DOHH2 (cell line): Measurements from ENCODE around the gene C1orf159.

Experiments
- H3F3A ChIP-seq: fragments of 200-600 bp; sonication (generic), shearing (Covaris generic); 2 replicates; pipeline ENCODE4 v1.6.0; 2016; ENCODE audit warnings: antibody characterized with exemption, mild to moderate bottlenecking; ENCODE audit not compliant: control insufficient read depth, insufficient read depth
- H3K27ac ChIP-seq: fragments of 200-600 bp; sonication (generic); 2 replicates; pipeline ENCODE4 v1.5.1; 2014; ENCODE audit warnings: low read depth, mild to moderate bottlenecking, low read length, moderate library complexity
- H3K27me3 ChIP-seq: fragments of 200-600 bp; sonication (generic); 2 replicates; pipeline ENCODE4 v1.6.1; 2014; ENCODE audit warnings: mild to moderate bottlenecking, low read length, mixed read lengths; ENCODE audit not compliant: control insufficient read depth
- H3K36me3 ChIP-seq: fragments of 200-600 bp; sonication (generic); 2 replicates; pipeline ENCODE4 v1.6.1; 2014; ENCODE audit warnings: mild to moderate bottlenecking, low read length, moderate library complexity, mixed read lengths; ENCODE audit not compliant: control insufficient read depth
- H3K4me1 ChIP-seq: fragments of 200-600 bp; sonication (generic); 2 replicates; pipeline ENCODE4 v1.6.1; 2014; ENCODE audit warnings: mild to moderate bottlenecking, low read length, mixed read lengths; ENCODE audit not compliant: control insufficient read depth
- H3K4me2 ChIP-seq: fragments of 200-600 bp; sonication (generic); 2 replicates; pipeline ENCODE4 v1.6.0; 2014; ENCODE audit warnings: mild to moderate bottlenecking, low read length, moderate library complexity
- H3K4me3 ChIP-seq: fragments of 200-600 bp; sonication (generic); 2 replicates; pipeline ENCODE4 v1.5.1; 2014; ENCODE audit warnings: mild to moderate bottlenecking, low read length, mixed read lengths
- H3K79me2 ChIP-seq: fragments of 200-600 bp; sonication (generic); 2 replicates; pipeline ENCODE4 v1.6.1; 2014; ENCODE audit warnings: mild to moderate bottlenecking, low read length, mixed read lengths; ENCODE audit not compliant: control insufficient read depth
- H3K9me2 ChIP-seq: fragments of 200-600 bp; sonication (generic); replicated peaks from 2 replicates; pipeline ENCODE4 v1.6.1; 2014; ENCODE audit warnings: mild to moderate bottlenecking, low read length, mixed read lengths; ENCODE audit not compliant: control insufficient read depth
- H3K9me3 ChIP-seq: fragments of 200-600 bp; sonication (generic); 2 replicates; pipeline ENCODE4 v1.6.1; 2014; ENCODE audit warnings: antibody characterized with exemption, low read length, mixed read lengths; ENCODE audit not compliant: control insufficient read depth, insufficient read depth
- H4K20me1 ChIP-seq: fragments of 200-600 bp; sonication (generic); 2 replicates; pipeline ENCODE4 v1.6.0; 2014; ENCODE audit warnings: low read depth, mild to moderate bottlenecking, antibody characterized with exemption, low read length, moderate library complexity; ENCODE audit not compliant: control insufficient read depth, insufficient read depth
- EZH2phosphoT487 ChIP-seq: fragments of 200-600 bp; sonication (generic); IDR thresholded peaks from 2 replicates; pipeline ENCODE4 v1.6.1; 2017; ENCODE audit warnings: borderline replicate concordance, mild to moderate bottlenecking, antibody characterized with exemption, low read length, moderate library complexity, mixed read lengths
- TF ChIP-seq, protein P1 (sequence below): fragments of 200-600 bp; sonication (generic); IDR thresholded peaks from one replicate; pipeline ENCODE4 v1.5.1; 2014; ENCODE audit warnings: antibody characterized with exemption, mild to moderate bottlenecking, low read depth, low read length; ENCODE audit not compliant: poor library complexity, severe bottlenecking

Gene C1orf159

DNA sequence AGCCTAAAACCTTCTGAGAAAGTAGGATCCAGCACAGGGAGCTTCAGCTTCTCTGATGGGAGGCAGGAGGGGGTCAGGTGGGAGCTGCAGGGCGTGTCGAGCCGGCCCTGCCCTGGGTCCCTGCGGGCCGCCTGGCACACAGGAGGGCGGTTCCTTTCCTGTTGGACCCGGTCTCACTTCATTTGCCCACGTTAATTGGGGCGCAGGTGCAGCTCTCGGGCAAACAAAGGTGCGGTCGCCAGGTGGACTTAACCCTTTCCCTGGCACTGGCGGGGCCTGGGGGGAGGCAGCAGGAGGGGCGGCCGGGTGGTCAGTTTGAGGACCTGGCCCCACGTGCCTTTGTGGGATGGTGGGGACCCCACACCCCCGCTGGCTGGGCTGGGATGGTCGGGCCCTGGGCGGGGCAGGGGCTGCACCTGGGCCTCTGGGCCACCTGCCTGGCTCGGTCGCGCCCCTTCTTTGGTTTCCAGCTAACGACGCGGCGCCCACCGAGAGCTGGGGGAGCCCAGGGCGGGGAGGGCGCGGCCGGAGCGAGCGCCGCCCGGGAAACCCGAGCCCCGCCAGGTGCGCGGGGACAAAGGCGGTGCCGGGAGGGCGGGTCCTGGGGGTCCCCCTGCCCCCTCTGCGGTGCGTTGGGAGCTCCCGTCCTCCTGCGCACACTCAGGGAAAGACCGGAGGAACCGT is 20.8 kb upstream of the C1orf159 start:
- Histone ChIP-seq H3K27me3 (peaks cover 14% of the 10 kb centered on the region), H3K4me3 (peak overlapping the region; percentile 40), H3K4me1 (peaks cover 25% of the 10 kb centered on the region), H3K4me2 (peak overlapping the region; percentile 70), H4K20me1 (no peaks in the 10 kb centered on the region), H3K9me2 (no peaks in the 10 kb centered on the region), H3K36me3 (no peaks in the 10 kb centered on the region), H3K27ac (no peak overlapping the region), H3F3A (no peaks in the 10 kb centered on the region), H3K79me2 (no peaks in the 10 kb centered on the region), H3K9me3 (no peaks in the 10 kb centered on the region)
- TF ChIP-seq, protein P1, sequence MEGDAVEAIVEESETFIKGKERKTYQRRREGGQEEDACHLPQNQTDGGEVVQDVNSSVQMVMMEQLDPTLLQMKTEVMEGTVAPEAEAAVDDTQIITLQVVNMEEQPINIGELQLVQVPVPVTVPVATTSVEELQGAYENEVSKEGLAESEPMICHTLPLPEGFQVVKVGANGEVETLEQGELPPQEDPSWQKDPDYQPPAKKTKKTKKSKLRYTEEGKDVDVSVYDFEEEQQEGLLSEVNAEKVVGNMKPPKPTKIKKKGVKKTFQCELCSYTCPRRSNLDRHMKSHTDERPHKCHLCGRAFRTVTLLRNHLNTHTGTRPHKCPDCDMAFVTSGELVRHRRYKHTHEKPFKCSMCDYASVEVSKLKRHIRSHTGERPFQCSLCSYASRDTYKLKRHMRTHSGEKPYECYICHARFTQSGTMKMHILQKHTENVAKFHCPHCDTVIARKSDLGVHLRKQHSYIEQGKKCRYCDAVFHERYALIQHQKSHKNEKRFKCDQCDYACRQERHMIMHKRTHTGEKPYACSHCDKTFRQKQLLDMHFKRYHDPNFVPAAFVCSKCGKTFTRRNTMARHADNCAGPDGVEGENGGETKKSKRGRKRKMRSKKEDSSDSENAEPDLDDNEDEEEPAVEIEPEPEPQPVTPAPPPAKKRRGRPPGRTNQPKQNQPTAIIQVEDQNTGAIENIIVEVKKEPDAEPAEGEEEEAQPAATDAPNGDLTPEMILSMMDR: no peak
- no peak for TF ChIP-seq EZH2phosphoT487

DNA sequence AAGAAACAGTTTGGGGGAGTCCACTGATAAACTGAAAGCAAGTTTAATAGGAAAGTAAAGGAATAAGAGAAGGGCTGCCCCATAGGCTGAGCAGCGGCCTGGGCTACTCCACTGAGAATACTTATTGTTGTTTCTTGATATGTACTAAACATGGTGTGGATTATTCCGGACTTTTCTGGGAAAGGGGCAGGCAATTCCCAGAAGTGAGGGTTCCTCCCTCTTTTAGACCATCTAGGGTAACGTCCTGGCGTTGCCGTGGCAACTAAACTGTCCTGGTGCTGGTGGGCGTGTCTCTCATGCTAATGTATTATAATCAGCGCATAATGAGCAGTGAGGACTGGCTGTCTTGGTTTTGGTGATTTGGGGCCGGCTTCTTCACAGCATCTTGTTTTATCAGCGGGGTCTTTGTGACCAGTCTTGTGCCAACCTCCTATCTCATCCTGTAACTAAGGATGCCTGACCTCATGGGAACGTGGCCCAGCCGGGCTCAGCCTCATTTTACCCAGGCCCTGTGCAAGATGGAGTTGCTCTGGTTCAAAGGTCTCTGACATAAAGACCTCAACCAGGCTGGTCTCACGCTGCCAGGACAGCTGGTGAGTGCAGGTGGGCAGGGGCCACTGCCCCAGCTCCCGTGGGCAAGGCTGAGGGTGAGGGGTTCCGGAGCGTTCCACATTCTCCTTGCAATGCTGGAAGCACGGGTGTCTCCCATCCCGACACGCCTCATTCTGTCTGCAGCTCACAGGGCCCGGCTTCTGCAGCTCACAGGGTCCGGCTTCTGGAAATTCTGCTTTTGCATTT is 19.6 kb upstream of the C1orf159 start:
- Histone ChIP-seq H3K4me3 (no peak overlapping the region), H3K4me1 (peaks cover 25% of the 10 kb centered on the region), H3F3A (no peaks in the 10 kb centered on the region), H3K27ac (no peak overlapping the region), H3K9me3 (no peaks in the 10 kb centered on the region), H3K4me2 (no peak overlapping the region), H3K36me3 (no peaks in the 10 kb centered on the region), H3K79me2 (no peaks in the 10 kb centered on the region), H3K27me3 (peaks cover 14% of the 10 kb centered on the region), H3K9me2 (no peaks in the 10 kb centered on the region), H4K20me1 (no peaks in the 10 kb centered on the region)
- TF ChIP-seq, protein P1: no peak
- TF ChIP-seq EZH2phosphoT487: no peak

DNA sequence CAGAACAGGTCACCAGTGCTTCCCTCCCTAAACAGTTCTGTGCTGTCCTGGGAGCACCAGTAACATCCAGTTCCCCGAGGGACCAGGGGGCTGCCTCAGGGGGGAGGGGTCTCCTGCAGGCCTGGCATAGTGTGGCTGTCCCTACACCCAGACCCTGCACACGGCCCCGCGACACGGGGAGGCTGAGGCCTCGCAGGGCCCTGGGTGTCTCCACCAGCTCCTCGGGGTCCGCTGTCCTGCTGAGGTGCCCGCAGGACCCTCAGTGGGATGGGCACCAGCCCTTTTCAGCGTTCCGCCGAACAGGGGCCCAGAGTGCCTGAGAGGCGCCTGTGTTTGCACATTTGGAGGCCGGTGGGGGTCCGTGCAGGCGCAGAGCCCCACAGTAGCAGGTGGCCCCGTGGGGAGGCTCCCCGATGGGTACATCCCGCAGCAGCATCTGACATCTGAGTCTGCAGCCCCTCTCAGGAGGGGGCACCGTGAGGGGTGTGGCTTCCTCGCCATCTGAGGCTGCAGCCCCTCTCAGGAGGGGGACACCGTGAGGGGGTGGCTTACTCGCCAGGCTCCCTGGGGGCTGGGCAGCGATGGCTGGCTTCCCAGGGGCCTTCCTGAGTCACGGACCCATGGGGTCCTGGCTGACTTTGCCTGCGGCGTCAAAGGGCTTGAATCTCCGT is 18.5 kb upstream of the C1orf159 start:
- no peaks in the 10 kb centered on the region for H3K36me3 ChIP-seq
- H3K4me1 ChIP-seq: peaks cover 25% of the 10 kb centered on the region
- no peak overlapping the region for H3K27ac ChIP-seq
- no peaks in the 10 kb centered on the region for H3F3A ChIP-seq
- H3K9me3 ChIP-seq: no peaks in the 10 kb centered on the region
- H3K4me2 ChIP-seq: no peak overlapping the region
- no peaks in the 10 kb centered on the region for H3K79me2 ChIP-seq
- peaks cover 14% of the 10 kb centered on the region for H3K27me3 ChIP-seq
- H4K20me1 ChIP-seq: no peaks in the 10 kb centered on the region
- TF ChIP-seq, protein P1: no peak
- no peak for TF ChIP-seq EZH2phosphoT487
- no peak overlapping the region for H3K4me3 ChIP-seq
- H3K9me2 ChIP-seq: no peaks in the 10 kb centered on the region
